ENCODE results near the gene ASB2.

- TF ChIP-seq POLR2AphosphoS5 (IDR thresholded peaks at IDR 0.05; ENCODE audit: insufficient read depth in 1 of 2, low read depth in 1 of 2): no peak
- no peak for TF ChIP-seq POLR2A (IDR thresholded peaks at IDR 0.05)
Measured at GRCh38 chr14:93970965-93971634, 5.3 kb downstream of the ASB2 start.
